AG04450 (cell line): Measurements from ENCODE around the gene KLHL25. TPM values are rescaled to one million over a fixed set of nuclear protein-coding genes. Genes with fewer than 3 reads are reported as not detected.

Experiments
- CTCF ChIA-PET: fragments of 300-600, 350-600 bp; formaldehyde crosslinking; extraction: SDS; loops from one replicate; lab custom pipeline; 2022; ENCODE audit warnings: antibody characterized with exemption, inconsistent platforms; lab: Charles Lee
- POLR2A ChIA-PET: fragments of 350-600 bp; formaldehyde crosslinking; extraction: SDS; loops from one replicate; lab custom pipeline; 2021; ENCODE audit warnings: antibody characterized with exemption, inconsistent platforms; lab: Yijun Ruan, JAX
- DNase-seq: peaks from one replicate; pipeline ENCODE4 v3.0.0-alpha.2; 2011; ENCODE audit warnings: low read depth, low spot score
- H3K27ac ChIP-seq: one replicate; pipeline ENCODE4 v1.5.1; 2012; ENCODE audit warnings: low read depth, low read length, control low read depth
- H3K27me3 ChIP-seq: one replicate; pipeline ENCODE4 v1.6.0; 2012; ENCODE audit warnings: low read length; ENCODE audit not compliant: control insufficient read depth, insufficient read depth
- H3K4me3 ChIP-seq: 2 replicates; pipeline ENCODE4 v1.5.1; 2011; ENCODE audit warnings: mild to moderate bottlenecking, low read depth, low read length, control low read depth
- H3K9me3 ChIP-seq: 2 replicates; pipeline ENCODE4 v1.5.1; 2012; ENCODE audit warnings: low read length; ENCODE audit not compliant: control insufficient read depth, insufficient read depth
- CTCF ChIP-seq: IDR thresholded peaks from 2 replicates; pipeline ENCODE4 v1.5.1; 2011; ENCODE audit warnings: low read depth, low read length, control low read depth, inconsistent platforms
- polyA plus RNA-seq: library from polyadenylated mRNA; depleted of rRNA; stranded (reverse); fragments of >200 nt; gene quantifications from 2 replicates; pipeline ENCODE4 v1.2.3, GENCODE V29; 2011

KLHL25 gene
- polyA plus RNA-seq, 1 experiment: 2.9 TPM

GRCh38 chr15:85752124-85752475 is 42.6 kb downstream of the KLHL25 start:
- no peaks in the 10 kb centered on the region for H3K9me3 ChIP-seq
- no peak for DNase-seq
- no peak overlapping the region for H3K27ac ChIP-seq
- ChIA-PET CTCF (interaction anchor here (1.2 kb wide), 1 partner anchor 88 kb away, joined by 5 read pairs; no protein-coding TSS in a partner anchor), POLR2A (no interaction called here)
- no peak for TF ChIP-seq CTCF
- H3K4me3 ChIP-seq: no peak overlapping the region
- H3K27me3 ChIP-seq: no peaks in the 10 kb centered on the region

- H3K9me3 ChIP-seq: no peaks in the 10 kb centered on the region
- no peak overlapping the region for H3K27ac ChIP-seq
- H3K4me3 ChIP-seq: no peak overlapping the region
- DNase-seq: no peak
- TF ChIP-seq CTCF: no peak
- ChIA-PET CTCF (interaction anchor here (1.2 kb wide), 1 partner anchor 89 kb away, joined by 5 read pairs; no protein-coding TSS in a partner anchor), POLR2A (no interaction called here)
- H3K27me3 ChIP-seq: no peaks in the 10 kb centered on the region
Measured at GRCh38 chr15:85751291-85752123, 43.2 kb downstream of the KLHL25 start.

GRCh38 chr15:85750319-85751290 is 44.1 kb downstream of the KLHL25 start:
- ChIA-PET POLR2A (no interaction called here), CTCF (no interaction called here)
- H3K27ac ChIP-seq: no peak overlapping the region
- H3K9me3 ChIP-seq: no peaks in the 10 kb centered on the region
- H3K4me3 ChIP-seq: no peak overlapping the region
- H3K27me3 ChIP-seq: no peaks in the 10 kb centered on the region
- no peak for TF ChIP-seq CTCF
- DNase-seq: no peak

- POLR2A ChIA-PET: interaction anchor here (0.6 kb wide), 1 partner anchor 92 kb away, joined by 3 read pairs; no protein-coding TSS in a partner anchor
- no peak for DNase-seq
- Histone ChIP-seq H3K4me3 (no peak overlapping the region), H3K27me3 (no peaks in the 10 kb centered on the region), H3K9me3 (no peaks in the 10 kb centered on the region), H3K27ac (no peak overlapping the region)
- CTCF ChIA-PET: interaction anchor here (0.9 to 1.1 kb wide), 2 partner anchors 12 to 82 kb away, joined by 3 to 5 read pairs; no protein-coding TSS in a partner anchor
- TF ChIP-seq CTCF: no peak
Measured at GRCh38 chr15:85749261-85750151, 45.2 kb downstream of the KLHL25 start.
